Suprapubic skin (tissue), 4 donors: ENCODE data around the gene HERC2.
"Not testable (repeated sequence)": the region's sequence is repeated elsewhere in the genome, so short reads cannot be mapped to it uniquely, and the experiment has no call there.

Experiments
- CTCF ChIP-seq, 2 donors: fragments of 200-600 bp in 1 of 2; fragments of 450-650 bp in 1 of 2; sonication (generic) in 1 of 2; IDR thresholded peaks; one replicate each; pipeline ENCODE4 v1.5.1; 2016 to 2019; ENCODE audit warnings: antibody characterized with exemption in 2 of 2, mild to moderate bottlenecking in 1 of 2, moderate library complexity in 1 of 2
- POLR2A ChIP-seq, 2 donors: fragments of 450-650 bp; IDR thresholded peaks; one replicate each; pipeline ENCODE4 v1.6.1; 2017; ENCODE audit warnings: antibody characterized with exemption in 2 of 2, mild to moderate bottlenecking in 2 of 2, moderate library complexity in 2 of 2
- POLR2AphosphoS5 ChIP-seq, 3 donors: sonication (generic); formaldehyde crosslinking; IDR thresholded peaks; one replicate each; pipeline ENCODE4 v1.6.1; 2017; ENCODE audit warnings: antibody characterized with exemption in 3 of 3

- not testable (repeated sequence) for TF ChIP-seq CTCF, POLR2A, POLR2AphosphoS5 (IDR thresholded peaks at IDR 0.05)
These were observed 13.3 kb downstream of the HERC2 start for GRCh38 chr15:28308718-28309117.
